H9 (cell line): ENCODE results near the gene HOXD8. TPM values are rescaled to one million over a fixed set of nuclear protein-coding genes. Genes with fewer than 3 reads are reported as not detected.

ENCODE experiments used
- DNase-seq: peaks from one replicate; pipeline ENCODE4 v3.0.0-alpha.2; 2017
- H2AFZ ChIP-seq: one replicate; pipeline ENCODE4 v1.6.1; 2013; ENCODE audit warnings: mild to moderate bottlenecking, low read length, control low read depth, moderate library complexity
- H2AK5ac ChIP-seq: 2 replicates; pipeline ENCODE4 v1.6.1; 2013; ENCODE audit warnings: low read length, control low read depth, mixed read lengths; ENCODE audit not compliant: insufficient read length
- H2BK120ac ChIP-seq: one replicate; pipeline ENCODE4 v1.6.1; 2013; ENCODE audit warnings: low read depth, mild to moderate bottlenecking, low read length, control low read depth, inconsistent platforms; ENCODE audit not compliant: poor library complexity, severe bottlenecking
- H2BK12ac ChIP-seq: 2 replicates; pipeline ENCODE4 v1.6.1; 2013; ENCODE audit warnings: low read length, control low read depth, mixed read lengths, low read depth; ENCODE audit not compliant: insufficient read length
- H2BK15ac ChIP-seq: 2 replicates; pipeline ENCODE4 v1.6.1; 2013; ENCODE audit warnings: low read depth, low read length, control low read depth
- H2BK20ac ChIP-seq: one replicate; pipeline ENCODE4 v1.6.1; 2013; ENCODE audit warnings: low read depth, mild to moderate bottlenecking, low read length, control low read depth, inconsistent platforms; ENCODE audit not compliant: poor library complexity, severe bottlenecking
- H2BK5ac ChIP-seq: 2 replicates; pipeline ENCODE4 v1.6.1; 2013; ENCODE audit warnings: low read length, control low read depth, mixed read lengths; ENCODE audit not compliant: insufficient read length
- H3K14ac ChIP-seq: 2 replicates; pipeline ENCODE4 v1.6.1; 2013; ENCODE audit warnings: low read length, control low read depth; ENCODE audit not compliant: insufficient read depth
- H3K18ac ChIP-seq: 2 replicates; pipeline ENCODE4 v1.6.1; 2013; ENCODE audit warnings: low read depth, mild to moderate bottlenecking, mixed read lengths, low read length, control low read depth; ENCODE audit not compliant: insufficient read length
- H3K23ac ChIP-seq: 2 replicates; pipeline ENCODE4 v1.6.1; 2013; ENCODE audit warnings: low read length, control low read depth, mixed read lengths, low read depth; ENCODE audit not compliant: insufficient read length
- H3K23me2 ChIP-seq: 2 replicates; pipeline ENCODE4 v1.6.1; 2013; ENCODE audit warnings: low read depth, mild to moderate bottlenecking, mixed read lengths, low read length, control low read depth; ENCODE audit not compliant: insufficient read length, poor library complexity, severe bottlenecking
- H3K27ac ChIP-seq: 2 replicates; pipeline ENCODE4 v1.5.1; 2013; ENCODE audit warnings: low read length, control low read depth, mixed read lengths, low read depth; ENCODE audit not compliant: insufficient read length
- H3K27me3 ChIP-seq: 2 replicates; pipeline ENCODE4 v1.6.1; 2013; ENCODE audit warnings: low read length, control low read depth, inconsistent platforms; ENCODE audit not compliant: insufficient read depth
- H3K4ac ChIP-seq: 2 replicates; pipeline ENCODE4 v1.6.1; 2013; ENCODE audit warnings: low read depth, mild to moderate bottlenecking, control low read depth, inconsistent platforms, low read length, moderate library complexity
- H3K4me1 ChIP-seq: 2 replicates; pipeline ENCODE4 v1.6.1; 2013; ENCODE audit warnings: low read length, control low read depth, inconsistent platforms; ENCODE audit not compliant: insufficient read depth
- H3K4me2 ChIP-seq: 2 replicates; pipeline ENCODE4 v1.6.1; 2013; ENCODE audit warnings: low read length, control low read depth, mixed read lengths; ENCODE audit not compliant: insufficient read length, insufficient read depth
- H3K56ac ChIP-seq: 2 replicates; pipeline ENCODE4 v1.6.1; 2013; ENCODE audit warnings: low read depth, mild to moderate bottlenecking, mixed read lengths, low read length, control low read depth; ENCODE audit not compliant: insufficient read length
- H3K79me1 ChIP-seq: 2 replicates; pipeline ENCODE4 v1.6.1; 2013; ENCODE audit warnings: low read depth, mild to moderate bottlenecking, moderate library complexity, low read length, control low read depth, inconsistent platforms; ENCODE audit not compliant: insufficient read depth, poor library complexity, severe bottlenecking
- H3K79me2 ChIP-seq: 2 replicates; pipeline ENCODE4 v1.6.1; 2013; ENCODE audit warnings: low read length, control low read depth, inconsistent platforms; ENCODE audit not compliant: insufficient read depth
- H3K9ac ChIP-seq: 2 replicates; pipeline ENCODE4 v1.6.1; 2013; ENCODE audit warnings: low read length, control low read depth, mixed read lengths; ENCODE audit not compliant: insufficient read length; ENCODE audit errors: extremely low read depth
- H3K9me3 ChIP-seq: one replicate; pipeline ENCODE4 v1.6.1; 2013; ENCODE audit warnings: low read depth, low read length, inconsistent platforms; ENCODE audit not compliant: control insufficient read depth
- H3T11ph ChIP-seq: one replicate; pipeline ENCODE4 v1.6.1; 2013; ENCODE audit warnings: mild to moderate bottlenecking, low read length, control low read depth, inconsistent platforms
- H4K20me1 ChIP-seq: one replicate; pipeline ENCODE4 v1.6.1; 2013; ENCODE audit not compliant: control insufficient read depth, insufficient read length, insufficient read depth
- H4K5ac ChIP-seq: 2 replicates; pipeline ENCODE4 v1.6.1; 2013; ENCODE audit warnings: low read depth, mild to moderate bottlenecking, mixed read lengths, low read length, control low read depth; ENCODE audit not compliant: insufficient read length
- H4K8ac ChIP-seq: replicated peaks from 2 replicates; pipeline ENCODE4 v1.6.1; 2013; ENCODE audit warnings: low read length, control low read depth, mixed read lengths, low read depth; ENCODE audit not compliant: insufficient read length
- H4K91ac ChIP-seq: 2 replicates; pipeline ENCODE4 v1.6.1; 2013; ENCODE audit warnings: low read depth, mild to moderate bottlenecking, moderate library complexity, mixed read lengths, low read length, control low read depth; ENCODE audit not compliant: insufficient read length
- H3K27ac Mint-ChIP-seq, 3 experiments: 2 replicates in 2 of 3; 3 replicates in 1 of 3; pipeline ENCODE4 v1.8.0; 2020 to 2021; ENCODE audit warnings: mixed read lengths in 3 of 3, mild to moderate bottlenecking in 1 of 3, moderate library complexity in 1 of 3
- H3K27me3 Mint-ChIP-seq: 2 replicates; pipeline ENCODE4 v1.8.0; 2021; ENCODE audit warnings: low read depth, mild to moderate bottlenecking, moderate library complexity, mixed read lengths
- H3K36me3 Mint-ChIP-seq, 3 experiments: 2 replicates in 2 of 3; 3 replicates in 1 of 3; pipeline ENCODE4 v1.8.0; 2020 to 2021; ENCODE audit warnings: low read depth in 3 of 3, mixed read lengths in 3 of 3; ENCODE audit not compliant: insufficient read depth in 1 of 3
- H3K4me1 Mint-ChIP-seq, 2 experiments: 2 replicates each; pipeline ENCODE4 v1.8.0; 2020; ENCODE audit warnings: mixed read lengths in 2 of 2
- H3K4me3 Mint-ChIP-seq, 2 experiments: 2 replicates in 1 of 2; 3 replicates in 1 of 2; pipeline ENCODE4 v1.8.0; 2020 to 2021; ENCODE audit warnings: mild to moderate bottlenecking in 2 of 2, mixed read lengths in 2 of 2, moderate library complexity in 1 of 2
- H3K9me3 Mint-ChIP-seq, 2 experiments: 2 replicates in 1 of 2; 3 replicates in 1 of 2; pipeline ENCODE4 v1.8.0; 2020; ENCODE audit warnings: mild to moderate bottlenecking in 2 of 2, mixed read lengths in 2 of 2, moderate library complexity in 1 of 2
- CTCF ChIP-seq: fragments of 200-600 bp; sonication (generic); conservative IDR thresholded peaks from 3 replicates; pipeline ENCODE4 v1.8.0; 2021; ENCODE audit warnings: antibody characterized with exemption, mild to moderate bottlenecking
- whole genome bisulfite sequencing: extraction: QIAGEN DNeasy Blood & Tissue Kit; methylation state at CpG from one replicate; pipeline ENCODE4 v1.1.7; 2013; ENCODE audit warnings: missing lambda C conversion rate, low lambda C conversion rate, mixed read lengths; ENCODE audit not compliant: insufficient read length; ENCODE audit errors: extremely low coverage; 5-methylcytosine and 5-hydroxymethylcytosine counted together
- total RNA-seq: library from RNA; stranded (reverse); gene quantifications from 2 replicates; pipeline ENCODE4 v1.2.1, GENCODE V29; 2021

Gene HOXD8
- total RNA-seq, 1 experiment from 2014 or later = not detected

- no peak overlapping the region for H4K5ac ChIP-seq
- no CpG with 5 or more reads among the region's 48 CpGs for WGBS
- Mint-ChIP-seq H3K4me3 (no peak overlapping the region; a peak in 1 of 5 replicates), H3K4me1 (peaks cover 4 to 29% of the 10 kb centered on the region in 2 experiments; a peak in 3 of 4 replicates), H3K27ac (no peak overlapping the region), H3K36me3 (no peaks in the 10 kb centered on the region; a peak in 1 of 7 replicates), H3K9me3 (peaks cover 5 to 6% of the 10 kb centered on the region in 2 experiments; a peak in 2 of 5 replicates), H3K27me3 (peaks cover 100% of the 10 kb centered on the region)
- H2AFZ ChIP-seq = no peak overlapping the region
- H2BK15ac ChIP-seq = no peak overlapping the region
- H2AK5ac ChIP-seq = no peak overlapping the region
- H3K27ac ChIP-seq = no peak overlapping the region
- no peaks in the 10 kb centered on the region for H3K23me2 ChIP-seq
- no peak overlapping the region for H2BK120ac ChIP-seq
- no peak overlapping the region for H3K18ac ChIP-seq
- H3K9ac ChIP-seq = no peak overlapping the region
- H3K27me3 ChIP-seq = peaks cover 100% of the 10 kb centered on the region
- H3K23ac ChIP-seq = no peak overlapping the region
- H3K4ac ChIP-seq = no peak overlapping the region
- H2BK5ac ChIP-seq = no peak overlapping the region
- DNase-seq = no peak
- H4K20me1 ChIP-seq = no peaks in the 10 kb centered on the region
- no peak overlapping the region for H3K56ac ChIP-seq
- no peaks in the 10 kb centered on the region for H3K79me2 ChIP-seq
- H2BK12ac ChIP-seq = no peak overlapping the region
- no peaks in the 10 kb centered on the region for H3K9me3 ChIP-seq
- H3K14ac ChIP-seq = no peak overlapping the region
- H4K91ac ChIP-seq = no peak overlapping the region
- H3K79me1 ChIP-seq = no peaks in the 10 kb centered on the region
- H2BK20ac ChIP-seq = no peak overlapping the region
- H3T11ph ChIP-seq = no peak overlapping the region
- no peak for TF ChIP-seq CTCF
- no peak overlapping the region for H4K8ac ChIP-seq
- H3K4me1 ChIP-seq = no peaks in the 10 kb centered on the region; the same call in 1 of the 2 replicates
- H3K4me2 ChIP-seq = no peak overlapping the region
Measured at GRCh38 chr2:176152350-176153181, 23.1 kb downstream of the HOXD8 start.
